A204.1 (cell line): ENCODE data around the gene ADGRB3.
A peak's percentile ranks its signal among the peaks of the same experiment; 100 is the strongest.
"Not testable (repeated sequence)": the region's sequence is repeated elsewhere in the genome, so short reads cannot be mapped to it uniquely, and the experiment has no call there.

Experiments used
- FAIRE-seq: peaks from 2 replicates; lab custom pipeline; 2012; peaks lifted over from hg19 to GRCh38; lab: Jason Lieb, UNC

Gene ADGRB3

DNA sequence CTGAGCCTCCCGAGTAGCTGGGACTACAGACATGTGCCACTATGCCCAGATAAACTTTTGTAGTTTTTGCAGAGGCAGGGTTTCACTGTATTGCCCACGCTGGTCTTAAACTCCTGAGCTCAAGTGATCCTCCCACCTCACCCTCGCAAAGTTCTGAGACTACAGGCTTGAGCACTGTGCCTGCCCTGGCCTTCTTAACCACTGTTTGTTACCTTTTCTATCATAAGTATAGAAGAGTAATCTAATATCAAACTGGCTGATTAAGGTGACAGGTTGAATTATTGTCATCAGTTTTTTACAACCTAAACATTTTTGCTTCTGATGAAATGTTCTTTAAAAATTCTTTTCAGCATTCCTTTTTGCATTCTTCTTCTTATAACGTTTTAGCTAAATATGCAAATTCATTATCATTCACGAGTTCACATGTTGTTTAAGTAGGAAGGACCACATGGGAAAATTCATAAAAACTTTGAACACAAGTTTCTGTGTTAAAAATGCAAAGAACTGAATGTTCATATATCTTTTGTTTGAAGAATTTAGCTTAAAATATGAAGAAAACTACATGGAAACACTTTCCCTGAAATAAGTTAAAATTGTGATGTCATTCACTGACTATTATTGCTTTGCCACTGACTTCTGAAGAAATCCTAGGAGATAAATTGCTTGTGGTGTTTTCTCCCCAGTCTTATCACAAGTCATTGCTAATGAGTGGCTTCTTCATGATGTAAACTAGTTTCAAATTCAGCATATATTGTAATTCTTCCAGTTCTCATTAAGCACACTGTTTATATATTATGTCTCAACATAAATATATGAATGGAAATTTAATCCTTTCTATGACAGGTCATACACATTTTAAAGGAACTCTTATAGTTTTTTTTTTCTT lies 106.7 kb downstream of the ADGRB3 start:
- FAIRE-seq, result no peak

DNA sequence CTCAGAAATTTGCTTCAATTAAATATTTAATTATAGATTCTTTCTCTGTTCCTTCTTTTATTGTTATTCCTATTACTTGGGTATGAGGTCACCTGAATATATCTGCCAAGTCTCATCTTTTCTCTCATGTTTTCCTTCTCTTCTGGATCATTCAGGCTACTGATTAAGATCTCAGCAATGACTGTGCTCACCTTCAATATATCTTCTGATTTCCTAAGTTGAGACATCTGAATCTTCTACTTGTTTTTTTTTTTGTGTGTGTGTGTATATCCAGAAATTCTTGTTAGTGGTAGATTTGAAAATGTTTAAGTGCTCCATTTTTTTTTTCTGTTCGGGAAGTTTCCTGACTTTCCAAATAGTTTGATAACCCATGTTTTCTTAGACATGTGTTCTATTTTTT lies 108.0 kb downstream of the ADGRB3 start:
- FAIRE-seq, result no peak

GRCh38 chr6:68744376-68744775 lies 109.3 kb downstream of the ADGRB3 start:
- FAIRE-seq, result not testable (repeated sequence)

DNA sequence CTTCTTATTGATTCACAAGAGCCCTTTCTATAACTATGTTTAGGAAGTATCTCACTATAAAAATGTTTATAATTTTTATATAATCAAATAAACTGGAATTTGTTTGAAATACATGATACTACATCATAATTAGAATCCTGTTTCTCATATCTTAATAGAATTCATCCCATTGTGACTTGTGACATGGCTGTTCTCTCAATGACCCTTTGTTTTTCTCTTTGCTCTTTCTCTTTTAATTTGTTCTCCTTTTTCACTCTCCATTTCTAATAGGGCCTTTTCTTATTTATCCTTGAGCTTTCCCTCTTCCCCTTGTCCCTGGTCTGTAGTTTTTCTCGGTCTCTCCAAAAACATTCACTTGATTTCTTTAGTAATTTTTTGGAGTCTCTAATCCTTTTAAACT lies 111.3 kb downstream of the ADGRB3 start:
- no peak for FAIRE-seq

GRCh38 chr6:68747110-68747790 lies 112.2 kb downstream of the ADGRB3 start:
- FAIRE-seq, result no peak

- FAIRE-seq, result not testable (repeated sequence)
These were observed 112.8 kb downstream of the ADGRB3 start for GRCh38 chr6:68747832-68748231.

DNA sequence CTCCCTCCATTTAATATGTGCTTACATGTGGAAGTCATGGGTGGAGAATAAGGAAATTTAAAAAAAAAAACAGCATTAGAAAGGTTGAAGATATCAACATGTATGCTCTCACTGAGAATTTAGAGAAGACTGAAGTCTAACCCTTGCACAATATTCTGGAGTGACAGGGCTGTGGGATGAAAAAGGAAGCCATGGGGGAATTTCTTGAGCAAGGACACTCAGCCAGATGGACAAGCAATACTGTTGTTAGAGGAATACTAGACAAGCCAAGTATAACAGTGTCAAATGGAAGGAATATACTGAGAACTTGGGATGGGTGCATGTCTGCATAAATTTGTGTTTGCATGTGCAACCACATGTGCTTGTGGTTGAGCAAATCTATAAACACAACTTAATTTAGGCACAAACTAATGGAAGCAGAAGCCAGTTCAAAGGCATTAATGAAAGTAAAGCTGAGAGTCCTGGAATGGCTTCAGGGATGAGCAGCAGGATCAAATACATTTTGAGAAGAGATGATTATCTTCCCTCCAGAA lies 119.7 kb downstream of the ADGRB3 start:
- FAIRE-seq, result no peak

GRCh38 chr6:68756454-68757375 lies 121.6 kb downstream of the ADGRB3 start:
- FAIRE-seq, result no peak

DNA sequence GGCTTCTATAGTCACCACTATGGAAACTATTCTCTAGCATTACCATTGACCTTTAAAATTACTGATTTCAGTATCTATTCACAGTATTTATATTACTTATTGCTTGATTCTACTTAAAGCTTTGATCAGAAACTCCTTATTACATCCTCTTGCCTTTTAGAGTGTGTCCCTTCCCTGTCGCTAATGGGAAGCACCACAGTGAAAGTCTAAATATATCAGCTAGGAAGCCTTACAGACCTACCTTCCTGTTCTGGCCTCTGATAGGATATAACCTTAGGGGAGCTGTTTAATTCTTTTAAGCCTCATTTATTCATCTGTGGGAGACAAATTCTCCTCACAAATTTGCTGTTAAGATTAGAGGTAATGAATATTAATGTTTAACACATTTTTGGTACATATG lies 122.7 kb downstream of the ADGRB3 start:
- FAIRE-seq, result no peak

- no peak for FAIRE-seq
These were observed 123.5 kb downstream of the ADGRB3 start for GRCh38 chr6:68758559-68758958.

DNA sequence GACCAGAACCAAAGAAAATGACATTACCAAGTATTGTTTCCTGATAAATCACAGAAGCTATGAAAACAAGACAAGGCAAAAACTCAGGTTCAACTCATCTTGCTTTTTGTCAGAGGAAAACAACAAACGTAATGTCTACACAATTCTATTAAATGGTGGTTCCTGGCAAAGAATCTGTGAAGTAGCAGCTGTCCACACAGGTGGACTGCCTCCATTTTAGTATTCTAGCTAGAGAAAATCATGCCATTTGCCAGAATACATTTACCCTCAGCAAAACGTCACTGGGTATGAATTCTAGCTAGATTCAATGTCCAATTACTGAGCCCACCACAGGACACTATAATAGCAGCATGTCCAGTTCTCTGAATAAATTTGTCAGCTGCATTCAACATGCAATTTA lies 125.4 kb downstream of the ADGRB3 start:
- FAIRE-seq, result no peak

- no peak for FAIRE-seq
These were observed 126.0 kb downstream of the ADGRB3 start for GRCh38 chr6:68760941-68761676.

DNA sequence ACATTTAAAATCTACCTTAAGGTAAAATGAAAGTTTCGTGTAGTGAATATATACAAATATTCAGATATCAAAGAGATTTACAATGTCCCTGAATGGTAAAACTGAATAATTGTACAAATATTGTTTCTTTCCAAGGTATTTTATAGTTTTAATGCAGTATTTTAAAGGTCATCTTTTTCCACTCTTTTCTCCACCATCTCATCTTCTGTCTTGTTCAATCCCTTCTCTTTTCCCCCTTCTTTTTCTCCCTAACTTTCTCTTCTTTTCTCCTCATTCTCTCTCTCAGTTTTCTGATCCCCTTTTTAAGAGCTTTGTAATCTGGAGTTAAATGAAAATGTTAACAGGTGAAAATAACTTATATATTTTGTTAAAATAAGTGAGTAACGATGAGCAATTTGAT lies 126.9 kb downstream of the ADGRB3 start:
- no peak for FAIRE-seq

- FAIRE-seq, result no peak
These were observed 136.3 kb downstream of the ADGRB3 start for GRCh38 chr6:68771426-68771825.

- no peak for FAIRE-seq
These were observed 139.8 kb downstream of the ADGRB3 start for GRCh38 chr6:68774843-68775242.

DNA sequence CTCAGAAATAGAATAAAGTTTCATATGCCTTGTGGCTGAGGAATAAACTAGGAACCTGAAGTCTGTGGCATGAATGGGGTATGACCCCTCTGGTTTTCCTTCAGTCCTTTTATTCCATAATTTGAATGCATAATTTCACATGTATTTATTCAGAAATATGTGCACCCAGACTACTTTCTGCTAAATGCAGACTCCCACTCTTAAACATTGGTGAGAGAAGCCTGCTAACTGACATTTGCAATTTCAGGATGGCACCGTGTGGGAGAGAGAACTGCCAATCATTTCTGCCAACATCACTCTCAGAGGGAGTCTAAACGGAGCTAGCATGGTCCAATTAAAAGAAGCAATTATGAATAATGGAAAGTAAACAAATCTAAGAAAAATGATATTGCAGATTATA lies 141.3 kb downstream of the ADGRB3 start:
- FAIRE-seq, result no peak

- no peak for FAIRE-seq
These were observed 142.9 kb downstream of the ADGRB3 start for GRCh38 chr6:68777956-68778355.

- FAIRE-seq, result peak; percentile 30
These were observed 143.4 kb downstream of the ADGRB3 start for GRCh38 chr6:68778356-68779020.

DNA sequence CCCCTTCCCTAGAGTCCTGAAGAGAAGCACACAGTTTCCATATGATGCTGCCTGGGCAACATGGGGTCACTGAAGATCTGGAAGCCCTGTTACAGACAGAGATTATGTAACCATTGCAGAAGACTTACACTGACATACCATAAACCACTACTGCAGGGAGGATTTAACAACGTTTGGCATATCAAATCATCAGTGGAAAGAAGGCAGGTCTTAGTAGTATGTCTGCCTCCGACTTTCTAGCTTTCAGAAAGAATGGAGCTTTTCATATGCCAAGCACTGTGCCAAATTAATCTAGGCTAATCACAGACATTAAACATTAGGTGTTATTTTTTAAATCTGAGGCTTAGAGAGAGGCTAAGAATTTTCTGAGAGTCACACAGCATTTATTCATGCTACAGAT lies 144.3 kb downstream of the ADGRB3 start:
- FAIRE-seq, result no peak

- FAIRE-seq, result not testable (repeated sequence)
These were observed 155.0 kb downstream of the ADGRB3 start for GRCh38 chr6:68790128-68790527.

DNA sequence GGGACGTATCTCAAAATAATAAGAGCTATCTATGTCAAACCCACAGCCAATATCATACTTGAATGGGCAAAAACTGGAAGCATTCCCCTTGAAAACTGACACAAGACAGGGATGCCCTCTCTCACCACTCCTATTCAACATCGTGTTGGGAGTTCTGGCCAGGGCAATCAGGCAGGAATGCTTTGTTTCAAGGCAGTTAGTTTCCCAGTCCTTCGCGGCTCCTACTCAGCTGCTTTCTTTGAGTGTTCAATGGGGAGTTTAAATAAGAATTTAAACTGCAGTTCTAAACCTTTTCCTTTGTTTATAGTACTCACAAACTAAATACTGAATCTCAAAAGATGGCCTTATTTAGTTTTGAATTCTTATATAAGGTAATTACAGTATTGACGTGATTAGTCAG lies 179.9 kb downstream of the ADGRB3 start:
- not testable (repeated sequence) for FAIRE-seq
